ENCODE data around the gene UBAC1.

DNA sequence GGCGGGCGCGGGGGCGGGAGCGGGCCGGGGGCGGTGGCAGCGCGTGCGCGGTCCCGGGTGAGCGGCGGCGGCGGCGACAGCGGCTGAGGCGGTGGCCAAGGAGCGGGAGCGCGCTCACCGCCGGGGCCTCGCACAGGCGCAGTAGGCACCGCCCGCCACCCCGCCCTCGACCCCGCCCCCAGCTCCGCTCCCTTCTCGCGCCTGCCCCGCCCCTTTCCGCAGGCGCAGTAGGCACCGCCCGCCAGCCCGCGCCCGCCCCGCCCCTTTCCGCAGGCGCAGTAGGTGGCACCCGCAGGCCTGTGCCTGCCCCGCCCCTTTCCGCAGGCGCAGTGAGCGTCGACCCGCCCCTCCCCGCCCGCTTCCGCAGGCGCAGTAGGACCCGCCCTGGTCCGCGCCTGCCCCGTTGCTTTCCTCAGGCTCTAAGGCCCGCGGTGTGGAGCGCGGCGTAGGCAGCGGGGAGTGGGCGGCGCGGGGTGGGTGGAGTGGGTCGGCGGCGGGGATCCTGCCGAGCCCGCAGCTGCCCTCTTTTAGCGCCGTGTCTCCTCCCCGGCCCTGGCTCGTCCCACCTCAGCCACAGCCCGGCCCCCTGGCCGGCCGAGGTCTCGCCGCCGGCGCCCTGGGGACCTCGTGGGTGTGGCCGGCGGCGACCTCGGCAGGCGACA is 53.6 kb downstream of the UBAC1 start, which contains the start of gene CAMSAP1:
- TF ChIP-seq, protein P1, sequence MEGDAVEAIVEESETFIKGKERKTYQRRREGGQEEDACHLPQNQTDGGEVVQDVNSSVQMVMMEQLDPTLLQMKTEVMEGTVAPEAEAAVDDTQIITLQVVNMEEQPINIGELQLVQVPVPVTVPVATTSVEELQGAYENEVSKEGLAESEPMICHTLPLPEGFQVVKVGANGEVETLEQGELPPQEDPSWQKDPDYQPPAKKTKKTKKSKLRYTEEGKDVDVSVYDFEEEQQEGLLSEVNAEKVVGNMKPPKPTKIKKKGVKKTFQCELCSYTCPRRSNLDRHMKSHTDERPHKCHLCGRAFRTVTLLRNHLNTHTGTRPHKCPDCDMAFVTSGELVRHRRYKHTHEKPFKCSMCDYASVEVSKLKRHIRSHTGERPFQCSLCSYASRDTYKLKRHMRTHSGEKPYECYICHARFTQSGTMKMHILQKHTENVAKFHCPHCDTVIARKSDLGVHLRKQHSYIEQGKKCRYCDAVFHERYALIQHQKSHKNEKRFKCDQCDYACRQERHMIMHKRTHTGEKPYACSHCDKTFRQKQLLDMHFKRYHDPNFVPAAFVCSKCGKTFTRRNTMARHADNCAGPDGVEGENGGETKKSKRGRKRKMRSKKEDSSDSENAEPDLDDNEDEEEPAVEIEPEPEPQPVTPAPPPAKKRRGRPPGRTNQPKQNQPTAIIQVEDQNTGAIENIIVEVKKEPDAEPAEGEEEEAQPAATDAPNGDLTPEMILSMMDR (IDR thresholded peaks at IDR 0.05): no peak
- peak; percentile 62 for TF ChIP-seq POLR2A (IDR thresholded peaks at IDR 0.05)
